ENCODE data around the gene RAMP1. TPM values are rescaled to one million over a fixed set of nuclear protein-coding genes. Genes with fewer than 3 reads are reported as not detected.
A peak's percentile ranks its signal among the peaks of the same experiment; 100 is the strongest.

The RAMP1 gene
- total and polyA plus RNA-seq, 2 of the 4 experiments (the other 2 are of a cell fraction), result 15.8 to 77.1 TPM

GRCh38 chr2:237858294-237859081 lies 935 bp upstream of the RAMP1 start:
- Histone ChIP-seq H3K27ac (ENCODE audit: insufficient read depth, low read length) (no peak overlapping the region), H3K9me3 (ENCODE audit: control insufficient read depth, insufficient read depth, low read length) (no peaks in the 10 kb centered on the region), H2AFZ (replicated peaks; ENCODE audit: low read length, poor library complexity) (peak overlapping the region; percentile 87), H3K18ac (ENCODE audit: low read depth, low read length) (no peak overlapping the region), H3K56ac (ENCODE audit: extremely low read depth, insufficient read depth, low read length) (no peak overlapping the region), H2AK9ac (replicated peaks; ENCODE audit: low read depth, low read length, poor library complexity) (peak overlapping the region; percentile 1), H2BK120ac (ENCODE audit: low read depth, low read length) (peak overlapping the region; percentile 37), H3K79me1 (ENCODE audit: low read depth in 1 of 2, low read length in 2 of 2) (no peaks in the 10 kb centered on the region; a peak in 1 of 4 replicates), H4K20me1 (ENCODE audit: insufficient read depth, low read length) (no peaks in the 10 kb centered on the region), H3K23ac (ENCODE audit: low read depth, low read length) (no peak overlapping the region), H4K8ac (ENCODE audit: low read depth in 2 of 2, low read length in 2 of 2) (no peak overlapping the region), H2BK5ac (ENCODE audit: low read depth, low read length, poor library complexity, severe bottlenecking) (no peak overlapping the region), H3K36me3 (ENCODE audit: control insufficient read depth, insufficient read depth, low read length) (no peaks in the 10 kb centered on the region), H3K27me3 (ENCODE audit: control insufficient read depth, insufficient read depth, low read length) (no peaks in the 10 kb centered on the region; the same call in 1 of the 2 replicates), H4K91ac (ENCODE audit: insufficient read depth, low read depth, low read length) (peak overlapping the region; percentile 7; the same call in 1 of the 2 replicates), H3K4ac (ENCODE audit: low read depth, low read length) (no peak overlapping the region), H3K9ac (ENCODE audit: low read depth, low read length) (no peak overlapping the region), H3K4me1 (ENCODE audit: control insufficient read depth, insufficient read depth, low read length) (peaks cover 4% of the 10 kb centered on the region; the same call in 1 of the 2 replicates), H3K4me2 (ENCODE audit: low read depth, low read length) (no peak overlapping the region), H3K9me1 (ENCODE audit: insufficient read depth, low read length) (no peaks in the 10 kb centered on the region), H2BK15ac (ENCODE audit: low read depth, low read length) (no peak overlapping the region), H3K14ac (replicated peaks; ENCODE audit: low read depth, low read length) (no peak overlapping the region), H3K4me3 (ENCODE audit: insufficient read depth, low read depth, low read length) (no peak overlapping the region), H4K5ac (ENCODE audit: low read depth, low read length) (no peak overlapping the region), H2AK5ac (ENCODE audit: low read depth, low read length) (0 out of 2 replicates have a peak overlapping the region, but pooled peaks have one; percentile 8), H2BK20ac (ENCODE audit: low read depth, low read length) (no peak overlapping the region)
- DNase-seq (peak; percentile 91), ATAC-seq (ENCODE audit: low read depth) (peak; percentile 93)
- ChIA-PET POLR2A (ENCODE audit: unreplicated experiment) (no interaction called here), CTCF (interaction anchor here (0.7 to 2.9 kb wide), 10 partner anchors 47 to 407 kb away, joined by 3 to 21 read pairs (median 4); no protein-coding TSS in a partner anchor)
- in situ Hi-C loops (cut with MboI; ENCODE audit: low sequenced_read_pairs) (loop anchor here (5.0 kb wide), 1 partner anchor 404 kb away; no protein-coding TSS in a partner anchor), intact Hi-C loops (cut with micrococcal nuclease) (loop anchor here (1.0 to 5.0 kb wide), 5 partner anchors 108 to 405 kb away; partner anchors contain the start of genes SCLY and UBE2F), dilution Hi-C loops (cut with HindIII; ENCODE audit: low sequenced_read_pairs, unreplicated experiment) (no loop called here)
- 0% methylated on average over 1 of the region's 14 CpGs; no CpG with 5 or more reads in 1 of the 2 experiments for WGBS, 2 experiments (ENCODE audit: extremely low coverage in 2 of 2, insufficient read length in 1 of 2)
- no TSS peak for BruUV-seq (replicated peaks)
- TF ChIP-seq RAD21 (IDR thresholded peaks at IDR 0.05; ENCODE audit: low read length) (peak; percentile 99), RCOR1 (IDR thresholded peaks at IDR 0.05; ENCODE audit: insufficient replicate concordance, low read length) (peak; percentile 30), CTCF (conservative IDR thresholded peaks at IDR 0.05; ENCODE audit: low read depth, low read length) (peak; percentile 97), SMC3 (IDR thresholded peaks at IDR 0.05; ENCODE audit: low read depth, low read length) (peak; percentile 98), CHD1 (IDR thresholded peaks at IDR 0.05; ENCODE audit: low read depth, low read length) (no peak), RFX5 (IDR thresholded peaks at IDR 0.05; ENCODE audit: low read depth, low read length) (no peak), CEBPB (IDR thresholded peaks at IDR 0.05; ENCODE audit: low read depth, low read length) (no peak), USF2 (IDR thresholded peaks at IDR 0.05; ENCODE audit: low read depth, low read length) (no peak), MAFK (IDR thresholded peaks at IDR 0.05; ENCODE audit: low read depth, low read length) (no peak), MXI1 (IDR thresholded peaks at IDR 0.05; ENCODE audit: borderline replicate concordance, low read depth, low read length) (peak; percentile 76; the same call in 1 of the 2 replicates), MAZ (IDR thresholded peaks at IDR 0.05; ENCODE audit: borderline replicate concordance, low read depth, low read length) (peak; percentile 41; the same call in 1 of the 2 replicates), ELK1 (IDR thresholded peaks at IDR 0.05; ENCODE audit: borderline replicate concordance, low read depth, low read length) (no peak), POLR2A (IDR thresholded peaks at IDR 0.05; ENCODE audit: low read depth, low read length) (peak; percentile 62)
